Posterior vena cava (tissue), 2 donors: ENCODE measurements around the gene KCNN4. TPM values are rescaled to one million over a fixed set of nuclear protein-coding genes. Genes with fewer than 3 reads are reported as not detected.
"Not testable (repeated sequence)": the region's sequence is repeated elsewhere in the genome, so short reads cannot be mapped to it uniquely, and the experiment has no call there.

Experiments
- DNase-seq: peaks from one replicate; pipeline ENCODE4 v3.0.0-alpha.2; 2020; ENCODE audit warnings: low spot score
- intact Hi-C, 2 donors: fragments of 100-400 bp; cut with DNase I; formaldehyde crosslinking; loops; one replicate each; pipeline versions ENCODE4 v1.14.1 to v1.14.2; 2022 to 2023
- total RNA-seq, 2 donors: library from RNA; stranded (reverse); fragmentation: NEBNext Ultra II Directional; extraction: Animal tissue kit (Norgen Biotek cat#: 25700); gene quantifications; one replicate each; pipeline ENCODE4 v1.2.1, GENCODE V29; 2021
- donor health status: DM: yes; HTN: yes; CAD: no.
- donor health status: DM: yes; HTN: yes; CAD: no.

Gene KCNN4
- total RNA-seq, 2 donors from 2014 or later = 4.0 to 5.8 TPM

DNA sequence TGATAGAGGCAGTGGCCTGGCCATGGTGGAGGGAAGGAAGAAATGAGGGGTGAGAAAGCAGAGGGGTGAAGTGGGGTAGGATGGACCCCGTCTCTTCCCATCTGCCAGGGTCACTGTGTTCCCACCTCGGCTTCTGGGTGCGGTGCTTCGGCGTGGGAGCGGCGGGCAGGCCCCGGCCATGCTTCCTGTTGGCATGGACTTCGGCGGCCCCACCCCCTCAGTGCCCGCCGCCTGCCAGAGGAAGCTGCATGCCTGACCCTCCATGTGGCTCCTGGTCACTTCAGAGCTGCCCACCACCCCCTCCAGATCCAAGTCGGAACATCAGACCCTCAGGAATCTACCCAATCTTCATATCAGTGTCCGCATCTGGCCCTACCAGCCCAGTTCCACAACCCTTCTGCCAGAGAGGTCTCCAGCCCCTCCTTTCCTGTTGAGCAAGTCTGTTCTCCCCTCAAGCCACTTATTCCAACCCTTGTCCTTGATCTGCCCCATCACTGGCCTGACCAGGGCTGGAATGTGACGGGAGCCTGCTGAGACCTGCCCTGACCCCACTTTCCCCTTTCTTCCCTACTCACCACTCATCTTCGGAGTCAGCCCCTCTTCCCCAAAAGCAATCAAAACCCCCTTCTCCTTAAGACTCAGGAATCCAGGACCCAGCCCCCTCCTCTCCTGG, 1.5 kb downstream of the KCNN4 start:
- intact Hi-C loops = no loop called here
- DNase-seq = no peak

DNA sequence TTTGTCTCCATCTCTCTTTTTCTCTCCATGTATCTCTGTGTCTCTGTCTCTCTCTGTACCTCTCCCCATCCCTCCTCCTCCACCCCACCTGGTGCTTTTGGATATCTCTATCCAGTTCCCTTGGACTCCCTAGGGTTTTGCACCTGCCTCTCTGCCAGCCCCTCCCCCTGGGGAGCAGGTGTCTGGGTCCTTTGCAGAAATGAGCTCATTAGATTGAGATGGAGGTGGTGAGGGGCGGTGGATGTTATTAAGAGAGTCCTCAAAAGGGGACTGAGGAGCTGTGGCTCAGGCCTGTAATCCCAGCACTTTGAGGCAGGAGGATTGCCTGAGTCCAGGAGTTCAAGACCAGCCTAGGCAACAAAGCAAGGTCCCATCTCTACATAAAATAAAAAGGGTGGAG, 2.1 kb downstream of the KCNN4 start:
- no peak for DNase-seq

DNA sequence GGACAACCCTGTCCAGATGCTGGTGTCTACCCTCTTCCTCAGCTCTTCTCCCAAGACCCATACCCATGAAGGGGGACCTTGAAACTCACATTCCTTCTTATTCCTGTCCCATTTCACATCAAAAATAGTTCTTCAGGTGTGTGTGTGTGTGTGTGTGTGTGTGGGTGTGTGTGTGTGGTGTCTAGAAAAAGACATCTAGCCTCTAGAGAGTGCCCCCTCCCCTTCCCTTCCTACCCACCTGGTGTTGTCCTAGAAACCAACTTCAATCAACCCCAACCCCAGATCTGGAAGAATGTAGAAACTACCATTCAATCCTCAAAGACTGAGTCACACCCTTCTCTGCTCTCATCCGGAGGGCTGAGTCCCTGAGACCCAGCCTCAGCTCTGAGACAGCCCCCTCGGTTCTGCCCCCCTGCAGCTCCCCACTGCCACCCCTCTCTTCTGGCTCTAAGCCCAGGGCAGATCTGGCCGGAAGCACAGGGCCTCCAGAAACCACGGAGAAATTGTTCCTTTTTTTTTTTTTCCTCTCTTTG, 3.5 kb downstream of the KCNN4 start:
- intact Hi-C loops = loop anchor here in 1 of 2 donors (1.0 kb wide), 1 partner anchor 49 kb away; no protein-coding TSS in a partner anchor
- DNase-seq = no peak

More for the DNA sequence above, 2.1 kb downstream of the KCNN4 start:
- intact Hi-C loops = no loop called here

DNA sequence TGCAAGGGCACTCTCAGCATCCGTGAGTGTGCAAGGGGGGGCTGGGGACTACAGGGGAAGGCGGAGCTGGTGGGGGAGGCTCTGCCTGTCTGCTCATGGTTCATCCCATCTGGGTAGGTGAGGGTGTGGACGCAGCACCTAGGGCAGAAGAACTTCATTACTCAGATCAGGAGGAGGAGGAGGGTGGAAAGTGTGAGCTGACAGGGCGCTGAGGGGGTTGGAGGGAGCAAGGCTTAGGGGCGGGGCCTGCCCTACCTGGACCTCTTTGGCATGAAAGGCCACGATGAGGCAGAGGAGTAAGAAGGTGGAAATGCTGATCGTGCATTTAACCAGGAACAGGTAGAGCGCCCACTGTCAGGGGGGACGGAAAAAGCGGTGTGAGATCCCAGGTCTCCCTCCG, 4.5 kb downstream of the KCNN4 start:
- intact Hi-C loops = no loop called here
- DNase-seq = no peak

DNA sequence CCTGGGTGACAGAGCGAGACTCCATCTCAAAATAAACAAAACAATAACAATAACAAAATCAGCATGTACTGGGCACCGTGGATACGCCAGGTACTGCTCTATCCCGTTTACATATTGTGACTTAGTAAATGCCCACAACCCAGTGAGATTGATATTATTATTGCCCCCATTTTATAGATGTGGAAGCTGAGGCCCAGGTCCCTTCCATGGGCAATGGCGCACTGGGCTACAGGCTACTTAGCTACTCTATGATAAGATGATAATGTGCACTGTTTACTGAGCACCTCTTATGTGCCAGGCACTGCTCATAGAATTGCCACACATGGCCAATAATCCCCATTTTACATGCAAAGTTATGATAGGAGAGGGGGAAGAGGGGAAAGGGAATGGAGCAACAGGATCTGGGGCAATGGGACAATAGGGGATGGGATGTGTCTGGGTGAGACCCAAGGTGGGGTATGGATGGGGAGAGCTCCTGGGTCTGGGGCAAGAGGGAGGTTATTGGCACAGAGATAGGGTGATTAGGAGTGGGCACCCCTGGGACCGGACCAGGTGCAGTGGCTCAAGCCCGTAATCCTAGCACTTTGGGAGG, 5.4 kb downstream of the KCNN4 start:
- intact Hi-C loops = no loop called here
- DNase-seq = no peak

DNA sequence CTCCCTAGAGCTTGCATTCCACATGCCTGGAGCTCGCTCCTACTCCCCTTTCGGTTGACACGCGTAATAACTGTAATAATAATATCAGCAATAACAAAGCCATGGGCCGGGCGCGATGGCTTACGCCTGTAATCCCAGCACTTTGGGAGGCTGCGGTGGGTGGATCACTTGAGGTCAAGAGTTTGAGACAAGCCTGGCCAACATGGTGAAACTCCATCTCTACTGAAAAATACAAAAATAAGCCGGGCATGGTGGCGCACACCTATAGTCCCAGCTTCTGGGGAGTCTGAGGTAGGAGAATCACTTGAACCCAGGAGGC, 5.9 kb downstream of the KCNN4 start:
- intact Hi-C loops = not testable (repeated sequence)

DNA sequence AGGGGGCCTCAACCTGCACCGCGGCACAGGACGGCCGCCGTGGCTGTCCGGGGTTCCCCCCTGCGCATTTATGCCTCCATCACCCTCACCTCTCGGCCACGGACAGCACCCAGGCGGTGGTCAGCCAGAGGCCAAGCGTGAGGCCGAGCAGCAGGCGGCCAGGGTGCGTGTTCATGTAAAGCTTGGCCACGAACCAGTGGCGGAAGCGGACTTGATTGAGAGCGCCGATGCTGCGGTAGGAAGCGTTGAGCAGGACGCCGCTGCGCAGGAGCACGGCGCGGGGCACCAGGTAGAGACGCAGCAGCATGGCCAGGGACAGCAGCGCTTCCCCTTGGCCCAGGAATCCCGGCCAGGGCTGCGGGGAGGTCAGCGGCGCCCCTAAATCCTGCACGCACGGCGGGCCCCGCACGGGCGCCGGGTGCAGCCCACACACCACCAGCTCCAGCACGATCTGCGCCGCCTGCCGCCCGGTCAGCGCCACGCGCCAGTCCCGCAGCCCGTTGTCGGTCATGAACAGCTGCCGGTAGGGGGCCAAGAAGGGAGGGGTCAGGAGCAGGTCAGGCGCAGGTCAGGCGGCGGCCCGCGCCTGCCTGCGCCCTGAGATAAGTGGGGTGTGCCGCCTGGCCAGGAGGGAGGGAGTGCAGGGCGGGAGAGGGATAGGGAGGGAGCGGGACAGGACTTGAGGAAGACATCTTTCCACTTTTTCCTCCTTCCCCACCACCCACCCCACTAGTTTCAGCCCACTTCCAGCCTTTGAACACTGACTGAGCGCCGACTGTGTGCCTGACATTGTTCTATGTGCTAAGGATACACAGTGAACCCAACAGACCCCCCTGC, 6.5 kb downstream of the KCNN4 start:
- no peak for DNase-seq

More for the DNA sequence above, 5.9 kb downstream of the KCNN4 start:
- not testable (repeated sequence) for DNase-seq

DNA sequence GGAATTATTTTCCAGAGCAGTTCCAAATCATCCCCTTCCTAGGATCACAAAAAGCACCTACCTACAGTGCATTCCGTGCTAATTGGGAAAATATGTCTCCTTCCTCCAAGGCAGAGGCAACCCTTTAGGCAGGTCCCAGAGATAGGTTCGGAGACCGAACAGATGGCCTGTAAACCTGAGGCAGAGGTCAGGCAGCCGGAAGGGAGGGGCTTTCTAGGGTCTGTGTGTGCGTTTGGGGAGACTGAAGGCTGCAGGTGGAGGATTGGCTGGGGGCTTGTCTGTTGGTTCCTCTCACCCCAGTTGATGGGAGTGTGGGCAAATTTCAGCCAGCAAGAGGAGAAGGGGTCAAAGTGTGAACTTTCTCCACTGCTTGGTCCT, 7.1 kb downstream of the KCNN4 start:
- no peak for DNase-seq
- intact Hi-C loops = no loop called here

More for the DNA sequence above, 6.5 kb downstream of the KCNN4 start:
- intact Hi-C loops = no loop called here

DNA sequence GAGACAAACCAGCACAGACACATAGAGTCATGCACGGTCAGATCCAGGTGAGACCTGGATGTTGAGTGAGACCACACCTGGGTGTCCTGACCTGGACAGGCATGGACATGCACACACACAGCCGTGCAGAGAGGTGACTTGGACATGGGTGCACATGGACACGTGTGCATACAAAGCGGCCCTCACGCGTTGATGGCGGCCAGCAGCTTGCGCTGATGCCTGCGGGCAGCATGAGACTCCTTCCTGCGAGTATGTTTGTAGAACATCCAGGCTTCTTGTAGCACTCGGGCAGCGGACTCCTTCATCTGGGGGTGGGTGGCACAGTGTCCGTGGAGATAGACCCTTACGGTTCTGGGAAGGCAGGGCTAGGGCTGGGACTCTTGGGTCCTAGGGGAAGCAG, 11.5 kb downstream of the KCNN4 start:
- intact Hi-C loops = no loop called here
- no peak for DNase-seq

DNA sequence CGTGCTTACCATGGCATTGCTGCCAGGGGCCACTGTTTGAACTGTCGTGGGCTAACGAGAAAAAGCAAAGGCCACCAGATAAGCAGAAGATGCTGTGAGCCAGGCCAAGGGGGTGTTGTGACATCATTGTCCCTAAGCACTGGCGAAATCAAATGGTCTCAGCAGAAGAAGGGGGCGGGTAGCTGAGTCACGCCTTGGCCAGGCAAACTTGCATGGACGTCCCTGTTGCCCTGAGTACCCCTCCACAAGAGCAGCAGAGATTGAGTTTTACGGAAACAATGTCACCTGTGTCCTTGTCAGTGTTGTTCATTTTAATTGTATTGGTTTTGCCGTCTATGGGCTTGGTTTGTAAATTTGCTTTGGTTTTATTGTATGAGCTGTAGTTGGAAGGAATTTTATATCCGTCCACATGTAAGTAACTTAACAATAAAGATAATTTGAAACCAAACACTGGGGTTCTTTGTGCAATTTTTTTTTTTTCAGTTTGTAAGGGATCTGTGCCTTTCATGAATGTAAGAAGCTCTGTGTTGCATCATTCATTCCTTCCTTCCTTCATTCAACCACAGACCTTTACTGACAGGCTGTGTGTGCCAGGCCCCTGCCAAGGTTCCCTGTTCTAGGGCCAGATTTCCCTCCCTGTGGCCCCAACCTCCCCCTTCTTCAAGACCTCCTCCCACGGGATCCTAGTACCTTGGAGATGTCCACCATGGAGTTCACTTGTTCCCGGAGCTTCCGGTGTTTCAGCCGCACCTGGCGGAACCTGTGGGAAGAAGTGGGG, 12.3 kb downstream of the KCNN4 start:
- peak; percentile 91 for DNase-seq
- intact Hi-C loops = no loop called here

DNA sequence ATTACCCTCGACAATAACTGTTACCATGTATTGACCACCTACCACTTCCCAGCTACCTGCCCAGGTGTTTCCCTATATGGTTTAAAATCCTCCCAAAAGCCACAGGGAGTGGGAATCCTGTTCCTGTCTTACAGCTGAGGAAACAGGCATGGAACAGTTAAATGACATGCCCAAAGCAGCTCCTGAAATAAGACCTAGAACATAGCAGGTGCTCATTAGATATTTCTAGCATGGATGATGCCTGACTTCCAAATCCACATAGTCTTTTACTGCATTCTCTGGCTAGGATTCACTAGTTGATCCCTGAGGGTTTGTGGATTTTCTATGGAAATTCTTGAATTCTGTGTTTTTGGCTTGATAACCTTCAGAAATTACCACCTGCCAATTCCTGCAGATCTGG, 13.0 kb downstream of the KCNN4 start:
- no peak for DNase-seq
- intact Hi-C loops = no loop called here

DNA sequence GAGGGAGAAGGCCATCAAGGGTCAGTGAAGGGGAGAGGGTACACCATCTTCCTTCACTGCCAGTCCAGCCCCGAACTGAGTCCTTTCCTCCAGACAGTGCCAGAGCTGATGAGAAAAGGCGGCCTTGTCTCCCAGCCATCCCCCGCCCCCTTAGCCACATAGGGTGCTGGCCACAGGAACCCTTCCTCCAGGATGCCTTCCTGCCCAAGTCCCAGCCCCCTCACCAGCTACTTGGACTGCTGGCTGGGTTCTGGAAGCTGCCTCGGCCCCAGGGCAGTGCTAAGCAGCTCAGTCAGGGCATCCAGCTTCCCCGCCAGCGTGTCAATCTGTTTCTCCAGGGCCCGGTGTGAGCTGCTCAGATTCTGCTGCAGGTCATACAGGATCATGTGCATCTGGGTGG, 13.5 kb downstream of the KCNN4 start:
- DNase-seq = no peak
- intact Hi-C loops = no loop called here

DNA sequence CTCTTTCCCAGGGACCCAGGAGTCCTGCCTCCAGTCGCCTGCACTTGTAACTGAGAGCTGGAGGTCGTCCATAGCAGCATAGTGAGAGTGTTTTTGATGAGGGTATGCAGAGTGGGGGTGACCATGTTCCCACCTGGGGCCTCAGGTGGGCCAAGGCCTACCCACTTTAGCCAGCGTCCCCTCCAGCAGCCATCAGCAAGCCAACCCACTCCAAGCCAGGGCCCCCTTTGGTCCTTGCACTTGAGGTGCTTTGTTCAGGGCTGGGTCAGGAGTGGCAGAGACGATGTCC, 14.1 kb downstream of the KCNN4 start:
- intact Hi-C loops = no loop called here

DNA sequence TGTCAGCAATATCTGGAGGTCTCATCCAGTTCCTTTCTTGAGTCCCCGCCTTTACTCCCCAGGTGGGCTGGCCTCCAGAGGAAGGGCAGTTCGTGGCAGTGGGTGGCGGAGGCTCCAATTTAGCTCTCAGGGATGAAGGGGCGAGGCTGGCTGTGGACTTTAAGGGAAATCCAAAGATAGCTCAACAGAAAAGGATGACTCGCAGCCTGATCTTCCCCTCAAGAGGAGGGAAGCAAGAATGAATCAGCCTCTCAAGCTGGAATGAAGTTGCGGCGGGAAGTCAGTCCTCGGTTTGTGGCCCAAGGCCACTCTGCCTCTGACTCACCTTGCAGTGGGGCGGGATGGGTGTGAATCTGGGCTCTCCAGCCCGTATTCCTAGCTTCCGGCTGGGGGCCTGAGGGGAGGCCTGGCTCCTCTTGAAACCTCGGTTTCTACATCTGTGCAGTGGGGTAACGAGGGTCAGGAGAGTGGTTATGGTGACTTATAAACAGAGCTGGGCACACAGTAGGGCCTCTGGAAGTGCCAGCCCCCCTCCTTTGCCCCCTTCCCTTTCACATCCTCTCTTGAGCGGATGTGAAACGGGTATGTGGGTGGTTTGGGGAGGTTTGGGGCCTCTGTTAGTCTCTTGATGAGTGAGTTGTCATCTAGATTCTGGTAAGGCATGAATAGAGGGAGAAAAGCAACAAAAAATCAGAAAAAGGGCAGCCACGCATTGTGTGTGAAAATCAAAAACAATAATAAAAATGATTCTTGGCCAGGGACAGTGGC, 15.5 kb downstream of the KCNN4 start:
- intact Hi-C loops = no loop called here
- peak; percentile 95 for DNase-seq

More for the DNA sequence above, 14.1 kb downstream of the KCNN4 start:
- no peak for DNase-seq

DNA sequence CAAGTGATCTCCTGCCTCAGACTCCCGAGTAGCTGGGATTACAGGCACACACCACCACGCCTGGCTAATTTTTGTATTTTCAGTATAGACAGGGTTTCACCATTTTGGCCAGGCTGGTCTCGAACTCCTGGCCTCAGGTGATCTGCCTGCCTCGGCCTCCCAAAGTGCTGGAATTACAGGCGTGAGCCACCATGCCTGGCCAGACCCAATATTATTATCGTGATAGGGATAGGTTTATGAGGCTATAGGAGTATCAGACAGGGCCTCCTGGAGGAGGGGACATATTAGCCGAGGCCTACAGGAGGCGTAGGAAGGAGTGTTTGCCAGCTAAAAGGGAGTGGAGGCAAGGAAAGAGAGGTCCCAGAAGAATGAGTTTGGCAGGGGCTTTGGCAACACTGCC, 16.1 kb downstream of the KCNN4 start:
- intact Hi-C loops = not testable (repeated sequence)

DNA sequence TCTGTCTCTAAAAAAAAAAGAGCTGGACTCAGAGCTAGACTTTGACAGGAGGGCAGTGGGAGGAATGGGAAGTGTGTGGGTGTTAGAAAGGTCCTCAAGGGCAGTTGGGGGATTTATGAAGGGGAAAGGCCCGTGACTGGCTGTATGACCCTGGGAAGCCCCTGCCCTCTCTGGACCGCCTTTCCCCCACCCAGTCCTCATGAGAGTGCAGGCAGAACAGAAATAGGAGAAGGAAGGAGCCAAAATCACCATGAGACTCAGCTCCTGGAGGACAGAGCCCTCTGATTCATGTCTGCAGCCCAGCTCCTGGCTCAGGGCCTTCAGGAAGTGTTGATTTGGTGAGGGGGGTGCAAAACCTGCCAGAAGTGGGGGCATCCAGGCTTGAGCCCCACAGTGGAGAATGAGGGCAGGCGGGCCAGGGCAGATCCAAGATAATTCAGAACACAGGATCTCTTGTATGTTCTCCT, 17.3 kb downstream of the KCNN4 start:
- peak; percentile 90 for DNase-seq
- intact Hi-C loops = no loop called here

More for the DNA sequence above, 16.1 kb downstream of the KCNN4 start:
- DNase-seq = not testable (repeated sequence)

DNA sequence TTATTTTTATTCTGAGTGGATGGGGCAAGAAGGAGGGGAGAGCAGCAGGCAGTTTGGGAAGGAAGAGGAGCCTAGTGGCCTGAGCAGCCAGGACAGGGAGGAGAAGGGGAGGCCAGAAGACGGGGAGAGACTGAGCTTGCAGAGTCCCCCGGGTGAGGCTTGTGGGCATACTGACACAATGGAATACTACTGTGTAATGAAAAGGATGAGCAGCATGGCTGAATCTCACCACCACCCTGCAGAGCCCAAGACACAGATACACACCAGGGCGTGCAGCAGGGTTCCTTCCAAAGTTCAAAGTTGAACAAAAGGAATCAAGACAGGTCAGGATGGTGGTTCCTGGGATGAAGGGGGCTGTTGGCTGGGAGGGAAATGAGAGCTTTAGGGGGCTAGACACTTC, 18.0 kb downstream of the KCNN4 start:
- DNase-seq = no peak
- intact Hi-C loops = no loop called here

DNA sequence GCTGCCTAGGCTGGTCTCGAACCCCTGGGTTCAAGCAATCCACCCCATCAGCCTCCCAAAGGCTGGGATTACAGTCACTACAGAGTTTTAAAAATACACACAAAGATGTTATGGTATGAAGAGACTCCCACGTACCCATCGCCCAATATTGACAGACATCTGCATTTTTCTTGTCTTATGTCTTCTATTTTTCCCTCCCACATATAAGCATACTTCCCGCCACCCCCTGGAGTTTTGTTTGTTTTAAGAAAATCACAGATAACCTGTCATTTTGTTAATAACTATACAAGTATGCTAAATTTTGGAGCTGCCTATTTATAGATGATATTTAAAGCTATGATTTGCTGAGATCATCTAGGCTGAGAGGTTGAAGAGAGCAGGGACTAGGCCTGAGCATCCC, 19.8 kb downstream of the KCNN4 start:
- intact Hi-C loops = no loop called here

DNA sequence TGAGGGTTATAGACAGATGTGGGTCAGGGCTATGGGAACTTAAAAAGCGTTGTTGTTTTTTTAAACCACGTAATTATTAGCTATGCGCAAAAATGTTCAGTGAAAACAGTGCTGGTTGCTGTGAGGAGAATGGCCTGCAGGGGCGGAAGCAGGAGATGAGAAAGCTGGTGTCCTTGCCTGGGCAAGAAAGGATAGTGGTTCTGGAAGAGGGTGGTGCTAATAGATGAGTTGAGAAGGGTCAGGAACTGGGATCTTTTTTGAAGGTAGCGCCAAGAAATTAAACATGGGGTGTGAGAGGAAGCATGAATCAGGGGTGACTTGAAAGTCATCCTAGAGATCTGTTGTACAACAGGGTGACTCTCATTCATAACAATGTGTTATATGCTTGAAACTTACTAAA, 21.3 kb downstream of the KCNN4 start:
- DNase-seq = no peak
- intact Hi-C loops = no loop called here

More for the DNA sequence above, 19.8 kb downstream of the KCNN4 start:
- DNase-seq = no peak
